H54 (cell line): Measurements from ENCODE around the gene DDAH1.
"Not testable (repeated sequence)": the region's sequence is repeated elsewhere in the genome, so short reads cannot be mapped to it uniquely, and the experiment has no call there.

Experiments used
- DNase-seq: peaks from one replicate; pipeline ENCODE4 v3.0.0; 2011; ENCODE audit warnings: low spot score, mixed read lengths; ENCODE audit not compliant: insufficient read length
- FAIRE-seq: peaks from 3 replicates; lab custom pipeline; 2011; peaks lifted over from hg19 to GRCh38; lab: Jason Lieb, UNC
- POLR2A ChIP-seq: IDR thresholded peaks from 2 replicates; pipeline ENCODE4 v1.6.1; 2011; ENCODE audit warnings: low read depth, mild to moderate bottlenecking, low read length

Gene DDAH1

DNA sequence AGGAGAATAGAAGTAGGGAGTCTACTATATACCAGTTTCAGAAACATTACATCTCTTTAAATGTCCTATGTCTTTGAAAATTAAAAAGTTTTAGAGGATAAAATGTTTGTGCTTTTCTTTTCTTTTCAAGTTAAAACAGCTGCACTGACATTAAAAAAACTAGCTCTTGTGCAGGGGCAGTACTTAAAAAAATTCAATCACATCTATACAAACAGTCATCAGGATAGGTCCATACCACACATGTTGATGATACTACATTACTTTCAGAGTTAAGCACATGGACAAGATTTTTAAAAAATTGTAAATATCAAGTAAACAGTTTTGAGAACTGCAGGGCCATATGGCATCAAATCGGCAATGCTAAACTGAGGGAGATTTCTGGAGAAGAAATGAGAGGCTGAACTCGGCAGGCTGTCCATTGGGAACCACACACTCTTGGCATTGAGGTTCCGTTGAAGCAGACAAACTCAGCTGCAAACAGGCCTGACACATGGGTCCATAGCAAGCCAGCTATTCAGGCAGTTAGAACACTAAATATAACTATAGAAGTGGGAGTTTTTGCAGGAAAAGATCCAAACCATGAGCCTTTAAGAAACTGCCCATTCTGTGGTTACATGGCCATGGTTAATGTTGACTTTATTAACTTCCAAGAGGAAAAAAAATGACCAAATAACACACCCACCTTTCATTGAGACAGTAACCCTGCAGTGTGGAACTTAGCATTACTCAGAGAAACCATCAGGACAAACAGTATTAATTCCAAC, 104.0 kb downstream of the DDAH1 start:
- FAIRE-seq = peak; percentile 99
- no peak for TF ChIP-seq POLR2A

DNA sequence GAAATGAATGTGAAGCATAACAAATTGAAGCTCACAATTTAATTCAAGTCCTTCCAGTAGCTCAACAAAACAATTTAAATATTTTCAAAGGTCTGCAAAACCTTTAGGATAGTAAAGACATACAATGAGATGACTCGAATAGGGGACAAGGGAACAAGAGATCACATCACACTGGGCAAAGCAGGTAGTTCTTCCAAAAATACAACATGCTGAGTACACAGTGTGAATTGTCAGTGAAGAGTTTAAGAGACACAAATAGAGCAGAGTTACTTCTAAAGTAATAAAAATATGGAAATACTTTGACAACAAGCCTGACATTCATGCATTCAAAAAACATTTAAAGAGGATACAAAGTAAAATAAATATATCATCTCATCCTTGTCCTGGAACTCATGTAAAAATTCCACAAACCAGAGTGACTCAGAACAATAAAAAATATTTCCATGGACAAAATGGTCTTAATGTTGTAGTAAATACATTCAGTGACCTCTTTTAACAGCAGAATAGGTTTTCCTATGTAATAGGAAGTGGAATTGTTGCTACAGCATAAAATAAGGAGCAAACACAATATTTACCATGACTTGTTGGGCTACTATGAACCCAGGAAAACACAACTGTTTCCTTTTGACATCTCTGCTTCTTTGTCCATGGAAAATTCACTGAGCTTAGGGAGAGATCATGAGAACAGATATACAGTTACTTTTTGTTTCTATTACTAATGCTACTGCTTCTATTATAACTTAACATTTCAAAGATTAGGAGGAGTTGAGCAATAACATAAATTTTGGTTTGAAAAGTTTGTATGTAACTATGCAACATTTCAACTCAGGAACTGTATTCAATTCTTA, 104.9 kb downstream of the DDAH1 start:
- DNase-seq (no peak), FAIRE-seq (peak; percentile 93)
- no peak for TF ChIP-seq POLR2A

More for the DNA sequence above, 104.0 kb downstream of the DDAH1 start:
- no peak for DNase-seq

DNA sequence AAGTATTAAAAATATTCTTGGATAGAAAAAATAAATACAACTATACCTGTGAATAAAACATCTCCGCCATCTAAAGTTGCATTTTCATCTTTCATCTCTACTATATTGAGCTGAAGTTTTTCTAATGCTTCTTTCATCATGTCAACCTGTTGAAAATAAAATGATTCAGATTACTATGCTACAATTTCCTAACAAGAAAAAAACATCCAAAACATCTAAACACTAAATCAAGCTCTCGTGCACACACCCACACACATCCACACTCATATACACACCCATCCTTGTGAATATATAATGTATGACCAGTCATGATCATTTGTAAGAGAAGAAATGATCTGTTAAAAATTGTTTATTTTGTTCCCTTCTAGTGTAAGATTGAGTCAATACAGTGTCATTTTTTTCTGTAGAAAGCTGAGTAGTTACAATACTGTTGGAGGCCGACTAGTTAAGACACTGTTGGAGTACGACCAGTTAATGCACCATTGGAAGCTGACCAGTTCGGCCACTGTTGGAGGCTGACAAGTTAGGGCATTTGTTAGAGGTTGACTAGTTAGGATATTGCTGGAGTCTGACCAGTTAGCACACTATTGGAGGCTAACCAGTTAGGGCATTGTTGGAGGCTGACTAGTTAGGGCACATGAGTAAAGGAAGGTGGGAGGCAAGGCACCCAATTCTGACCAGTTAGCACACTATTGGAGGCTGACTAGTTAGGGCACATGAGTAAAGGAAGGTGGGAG, 106.1 kb downstream of the DDAH1 start:
- no peak for TF ChIP-seq POLR2A
- FAIRE-seq = peak; percentile 66
- no peak for DNase-seq

- DNase-seq = no peak
- no peak for TF ChIP-seq POLR2A
- peak; percentile 53 for FAIRE-seq
These were observed 107.1 kb downstream of the DDAH1 start for GRCh38 chr1:85357817-85358216.

DNA sequence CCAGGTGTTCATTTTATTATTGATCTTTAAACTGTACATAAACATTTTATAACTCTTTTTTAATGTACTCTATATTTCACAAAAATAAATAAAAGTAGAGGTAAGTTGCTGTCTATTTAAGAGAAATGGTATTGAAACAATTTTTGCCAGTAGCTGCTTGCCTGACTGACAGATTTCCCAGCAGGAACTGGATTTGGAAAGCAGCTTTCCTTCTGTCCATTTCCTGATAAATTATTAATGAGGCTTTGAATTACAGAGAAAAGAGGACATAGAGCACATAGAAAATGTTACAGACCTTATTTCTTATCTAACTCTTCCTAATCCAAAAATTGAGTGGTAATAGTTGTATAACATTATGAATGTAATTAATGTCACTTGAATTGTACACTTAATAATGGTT, 108.8 kb downstream of the DDAH1 start:
- DNase-seq (no peak), FAIRE-seq (no peak)

GRCh38 chr1:85352055-85352454, 112.9 kb downstream of the DDAH1 start:
- FAIRE-seq = no peak
- no peak for DNase-seq
- TF ChIP-seq POLR2A = no peak

More for the DNA sequence above, 108.8 kb downstream of the DDAH1 start:
- no peak for TF ChIP-seq POLR2A

DNA sequence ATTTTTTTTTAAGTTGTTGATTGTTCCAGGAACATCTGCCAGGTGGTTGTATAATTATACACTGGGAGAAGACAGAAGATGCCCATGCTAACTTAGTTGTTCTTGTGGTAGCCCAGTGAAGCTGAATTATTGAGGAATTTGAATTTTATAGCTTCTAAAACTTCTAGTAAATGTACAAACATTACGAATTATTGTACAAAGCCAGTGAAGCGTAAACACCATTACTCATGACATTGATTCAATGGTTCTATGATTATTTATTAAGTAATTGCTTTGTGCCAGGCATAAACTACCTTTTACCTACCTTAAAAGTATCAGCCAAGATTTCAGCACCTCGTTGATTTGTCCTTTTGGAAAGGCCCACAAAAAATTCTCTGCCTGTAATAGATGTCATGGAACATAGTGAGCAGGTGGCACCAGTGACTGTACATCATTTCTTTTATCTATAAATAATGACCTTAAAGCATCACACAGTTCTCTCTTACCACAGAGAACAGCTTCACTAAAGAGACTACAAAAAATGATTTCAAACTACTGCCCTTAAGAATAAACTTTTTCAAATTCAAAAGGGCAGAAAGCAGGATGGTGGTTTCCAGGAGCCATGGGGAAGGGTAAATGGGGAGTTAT, 113.6 kb downstream of the DDAH1 start:
- FAIRE-seq (peak; percentile 62), DNase-seq (no peak)
- TF ChIP-seq POLR2A = no peak

DNA sequence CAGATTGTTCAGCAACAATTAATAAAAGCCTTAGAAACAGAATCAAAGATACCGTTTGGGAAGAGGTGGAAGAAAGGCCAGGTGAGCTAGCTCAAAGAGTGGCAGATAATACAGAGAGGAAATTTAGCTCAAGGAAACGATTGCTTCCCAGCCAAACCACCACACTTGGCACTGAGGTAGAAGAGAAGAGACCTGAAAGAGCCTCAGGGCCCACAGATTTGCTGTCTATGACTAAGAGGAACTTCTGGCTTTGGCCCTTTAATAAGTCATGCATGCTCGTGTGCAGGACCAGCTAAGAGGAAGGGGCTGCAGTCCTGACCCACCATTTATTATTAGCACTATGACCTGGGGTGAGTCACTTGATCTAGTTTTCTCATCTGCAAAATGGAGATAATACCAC, 115.7 kb downstream of the DDAH1 start:
- FAIRE-seq (no peak), DNase-seq (no peak)
- no peak for TF ChIP-seq POLR2A

DNA sequence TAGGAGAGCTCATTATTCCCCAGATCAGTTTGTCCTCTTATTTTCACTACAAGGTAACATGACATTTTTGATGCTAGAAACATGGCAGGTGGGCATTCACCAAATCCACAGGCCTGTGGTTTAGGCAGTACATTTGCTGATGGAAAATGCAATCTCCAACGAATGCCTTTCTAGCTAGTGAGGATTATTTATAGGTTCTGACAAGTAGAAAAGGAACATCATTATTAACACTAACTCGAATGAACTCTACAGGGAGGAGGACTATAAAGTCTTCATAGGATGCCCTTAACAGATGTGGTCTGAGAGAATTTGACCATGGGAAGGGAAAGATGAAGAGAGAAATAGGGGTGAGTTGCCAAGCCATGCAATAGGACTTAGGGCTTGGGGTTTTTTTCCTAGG, 117.1 kb downstream of the DDAH1 start:
- no peak for DNase-seq
- no peak for FAIRE-seq
- TF ChIP-seq POLR2A = no peak

DNA sequence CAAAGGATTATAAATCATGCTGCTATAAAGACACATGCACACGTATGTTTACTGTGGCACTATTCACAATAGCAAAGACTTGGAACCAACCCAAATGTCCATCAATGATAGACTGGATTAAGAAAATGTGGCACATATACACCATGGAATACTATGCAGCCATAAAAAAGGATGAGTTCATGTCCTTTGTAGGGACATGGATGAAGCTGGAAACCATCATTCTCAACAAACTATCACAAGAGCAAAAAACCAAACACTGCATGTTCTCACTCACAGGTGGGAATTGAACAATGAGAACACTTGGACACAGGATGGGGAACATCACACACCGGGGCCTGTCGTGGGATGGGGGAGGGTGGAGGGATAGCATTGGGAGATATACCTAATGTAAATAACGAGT, 117.7 kb downstream of the DDAH1 start:
- not testable (repeated sequence) for DNase-seq, FAIRE-seq

- FAIRE-seq (peak; percentile 86), DNase-seq (no peak)
- no peak for TF ChIP-seq POLR2A
These were observed 120.7 kb downstream of the DDAH1 start for GRCh38 chr1:85344256-85344694.

DNA sequence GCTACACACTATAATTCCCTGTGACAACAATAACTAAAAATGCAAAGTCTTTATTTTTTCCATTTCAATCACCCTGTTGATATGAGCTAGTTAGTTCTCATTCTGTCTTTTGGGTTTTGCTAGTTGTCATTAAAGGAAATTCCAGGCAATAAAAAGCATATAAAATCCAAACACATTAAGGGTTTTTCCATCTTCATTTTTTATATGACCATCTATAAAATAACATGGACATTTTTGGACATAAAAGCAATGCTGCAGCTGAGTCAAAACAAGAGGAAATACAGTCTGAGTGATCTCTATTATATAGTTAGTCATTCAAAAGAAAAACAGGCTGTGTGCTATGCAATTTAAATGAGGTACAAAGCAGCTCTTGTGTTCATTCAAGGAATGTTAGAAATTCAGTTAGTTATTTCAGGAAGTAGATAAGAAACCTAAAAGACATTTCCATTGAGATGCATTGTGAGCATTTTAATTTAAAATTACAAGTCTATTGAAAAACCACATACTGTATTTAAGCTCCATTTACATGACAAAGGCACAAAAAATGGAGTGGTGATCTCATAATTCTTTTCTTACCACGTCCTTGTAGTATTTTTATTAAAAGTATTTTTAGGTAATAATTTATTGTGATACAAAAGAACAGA, 121.2 kb downstream of the DDAH1 start:
- peak; percentile 84 for FAIRE-seq
- TF ChIP-seq POLR2A = no peak
- DNase-seq = no peak

DNA sequence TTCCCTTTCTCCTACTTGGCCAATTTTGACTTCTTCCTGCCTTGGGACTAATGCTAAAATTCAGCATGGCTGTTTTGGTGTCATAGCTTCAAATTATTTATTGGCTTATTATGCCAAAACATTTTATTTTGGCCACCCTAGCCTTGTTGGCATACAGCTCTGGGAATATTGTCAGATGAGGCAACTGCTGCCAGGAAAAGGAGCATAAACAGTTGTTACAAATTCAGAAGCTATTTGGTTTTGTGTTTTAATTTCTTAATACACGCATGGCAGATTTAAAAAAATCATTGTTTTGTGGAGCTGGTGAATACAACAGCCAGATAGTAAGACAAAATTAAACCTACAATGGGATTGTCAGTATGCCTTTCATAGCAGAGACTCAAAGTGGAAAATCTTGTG, 121.7 kb downstream of the DDAH1 start:
- TF ChIP-seq POLR2A = no peak
- FAIRE-seq (no peak), DNase-seq (no peak)
